Measurements from ENCODE around the gene PROX1.

DNA sequence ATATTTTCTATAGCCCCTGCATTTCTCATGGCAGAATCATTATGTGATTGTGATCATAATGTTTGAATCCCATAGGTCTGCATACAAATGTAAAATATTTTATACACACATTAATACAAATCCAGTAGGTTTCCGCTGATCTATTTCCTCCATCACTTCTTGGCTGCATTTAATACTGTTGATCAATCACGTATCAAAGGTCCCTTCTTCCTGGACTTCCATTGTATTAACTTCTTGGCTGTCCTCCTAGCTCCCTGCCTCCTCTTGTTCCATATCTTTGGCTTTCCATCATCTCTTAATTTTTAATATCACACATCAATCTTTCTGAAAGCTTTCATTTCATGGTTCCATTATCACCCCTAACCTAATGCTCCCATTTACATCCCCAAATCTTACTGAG, 97.6 kb downstream of the PROX1 start:
- no peak for TF ChIP-seq CTCF (conservative IDR thresholded peaks at IDR 0.05; ENCODE audit: low read length)
- no peak for TF ChIP-seq EZH2phosphoT487 (IDR thresholded peaks at IDR 0.05; ENCODE audit: borderline replicate concordance, low read depth, low read length)

Data from OCI-LY7 (cell line).